SHP77 (cell line): Measurements from ENCODE around the gene PDE6D.
A peak's percentile ranks its signal among the peaks of the same experiment; 100 is the strongest.

Experiments
- DNase-seq, 2 experiments: peaks; one replicate each; lab custom pipeline; 2025; lab: John Stamatoyannopoulos, UW

PDE6D gene

GRCh38 chr2:231707625-231707926 is 73.5 kb downstream of the PDE6D start:
- no peak for DNase-seq

- peak; percentile 95 to 97 for DNase-seq
Measured at GRCh38 chr2:231706731-231707624, 74.1 kb downstream of the PDE6D start.

- DNase-seq, result no peak
Measured at GRCh38 chr2:231704017-231704416, 77.1 kb downstream of the PDE6D start.

GRCh38 chr2:231701456-231702373 is 79.4 kb downstream of the PDE6D start:
- peak in 1 of 2 experiments; percentile 55 for DNase-seq

GRCh38 chr2:231699006-231699405 is 82.1 kb downstream of the PDE6D start:
- no peak for DNase-seq

- no peak for DNase-seq
Measured at GRCh38 chr2:231696004-231696367, 85.1 kb downstream of the PDE6D start.

- no peak for DNase-seq
Measured at GRCh38 chr2:231693956-231694355, 87.1 kb downstream of the PDE6D start.

- DNase-seq, result no peak
Measured at GRCh38 chr2:231692847-231693246, 88.2 kb downstream of the PDE6D start.

GRCh38 chr2:231691251-231691772 is 89.8 kb downstream of the PDE6D start:
- no peak for DNase-seq

GRCh38 chr2:231689124-231689893 is 91.8 kb downstream of the PDE6D start:
- no peak for DNase-seq

- no peak for DNase-seq
Measured at GRCh38 chr2:231688719-231689118, 92.4 kb downstream of the PDE6D start.

- no peak for DNase-seq
Measured at GRCh38 chr2:231687961-231688360, 93.1 kb downstream of the PDE6D start.

GRCh38 chr2:231687133-231687852 is 93.8 kb downstream of the PDE6D start:
- peak in 1 of 2 experiments; percentile 78 for DNase-seq

- DNase-seq, result no peak
Measured at GRCh38 chr2:231686192-231687100, 94.6 kb downstream of the PDE6D start.

- peak; percentile 91 to 93 for DNase-seq
Measured at GRCh38 chr2:231685349-231686191, 95.5 kb downstream of the PDE6D start.

- no peak for DNase-seq
Measured at GRCh38 chr2:231684314-231685223, 96.5 kb downstream of the PDE6D start.

- no peak for DNase-seq
Measured at GRCh38 chr2:231683292-231684235, 97.5 kb downstream of the PDE6D start.
